Panc1 (cell line): ENCODE measurements around the gene PSMC6.

Experiments
- POLR2AphosphoS5 ChIP-seq: IDR thresholded peaks from 2 replicates; pipeline ENCODE4 v1.6.1; 2012; ENCODE audit warnings: mild to moderate bottlenecking, low read depth, low read length, moderate library complexity
- SIN3A ChIP-seq: IDR thresholded peaks from 2 replicates; pipeline ENCODE4 v1.6.1; 2012; ENCODE audit warnings: low read depth, mild to moderate bottlenecking, low read length, moderate library complexity, borderline replicate concordance; ENCODE audit not compliant: insufficient read depth
- TF ChIP-seq, protein P1 (sequence below): fragments of 450-650 bp; IDR thresholded peaks from 2 replicates; pipeline ENCODE4 v1.5.1; 2017; ENCODE audit warnings: mild to moderate bottlenecking
- TF ChIP-seq, protein P2 (sequence below), 2 experiments: IDR thresholded peaks; 2 replicates each; pipeline ENCODE4 v1.6.1; 2011 to 2012; ENCODE audit warnings: low read depth in 2 of 2, control low read depth in 1 of 2, low read length in 1 of 2, mild to moderate bottlenecking in 1 of 2, moderate library complexity in 1 of 2; ENCODE audit not compliant: insufficient read depth in 1 of 2

- TF ChIP-seq, protein P1, sequence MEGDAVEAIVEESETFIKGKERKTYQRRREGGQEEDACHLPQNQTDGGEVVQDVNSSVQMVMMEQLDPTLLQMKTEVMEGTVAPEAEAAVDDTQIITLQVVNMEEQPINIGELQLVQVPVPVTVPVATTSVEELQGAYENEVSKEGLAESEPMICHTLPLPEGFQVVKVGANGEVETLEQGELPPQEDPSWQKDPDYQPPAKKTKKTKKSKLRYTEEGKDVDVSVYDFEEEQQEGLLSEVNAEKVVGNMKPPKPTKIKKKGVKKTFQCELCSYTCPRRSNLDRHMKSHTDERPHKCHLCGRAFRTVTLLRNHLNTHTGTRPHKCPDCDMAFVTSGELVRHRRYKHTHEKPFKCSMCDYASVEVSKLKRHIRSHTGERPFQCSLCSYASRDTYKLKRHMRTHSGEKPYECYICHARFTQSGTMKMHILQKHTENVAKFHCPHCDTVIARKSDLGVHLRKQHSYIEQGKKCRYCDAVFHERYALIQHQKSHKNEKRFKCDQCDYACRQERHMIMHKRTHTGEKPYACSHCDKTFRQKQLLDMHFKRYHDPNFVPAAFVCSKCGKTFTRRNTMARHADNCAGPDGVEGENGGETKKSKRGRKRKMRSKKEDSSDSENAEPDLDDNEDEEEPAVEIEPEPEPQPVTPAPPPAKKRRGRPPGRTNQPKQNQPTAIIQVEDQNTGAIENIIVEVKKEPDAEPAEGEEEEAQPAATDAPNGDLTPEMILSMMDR: no peak
- TF ChIP-seq POLR2AphosphoS5: no peak
- TF ChIP-seq, protein P2, sequence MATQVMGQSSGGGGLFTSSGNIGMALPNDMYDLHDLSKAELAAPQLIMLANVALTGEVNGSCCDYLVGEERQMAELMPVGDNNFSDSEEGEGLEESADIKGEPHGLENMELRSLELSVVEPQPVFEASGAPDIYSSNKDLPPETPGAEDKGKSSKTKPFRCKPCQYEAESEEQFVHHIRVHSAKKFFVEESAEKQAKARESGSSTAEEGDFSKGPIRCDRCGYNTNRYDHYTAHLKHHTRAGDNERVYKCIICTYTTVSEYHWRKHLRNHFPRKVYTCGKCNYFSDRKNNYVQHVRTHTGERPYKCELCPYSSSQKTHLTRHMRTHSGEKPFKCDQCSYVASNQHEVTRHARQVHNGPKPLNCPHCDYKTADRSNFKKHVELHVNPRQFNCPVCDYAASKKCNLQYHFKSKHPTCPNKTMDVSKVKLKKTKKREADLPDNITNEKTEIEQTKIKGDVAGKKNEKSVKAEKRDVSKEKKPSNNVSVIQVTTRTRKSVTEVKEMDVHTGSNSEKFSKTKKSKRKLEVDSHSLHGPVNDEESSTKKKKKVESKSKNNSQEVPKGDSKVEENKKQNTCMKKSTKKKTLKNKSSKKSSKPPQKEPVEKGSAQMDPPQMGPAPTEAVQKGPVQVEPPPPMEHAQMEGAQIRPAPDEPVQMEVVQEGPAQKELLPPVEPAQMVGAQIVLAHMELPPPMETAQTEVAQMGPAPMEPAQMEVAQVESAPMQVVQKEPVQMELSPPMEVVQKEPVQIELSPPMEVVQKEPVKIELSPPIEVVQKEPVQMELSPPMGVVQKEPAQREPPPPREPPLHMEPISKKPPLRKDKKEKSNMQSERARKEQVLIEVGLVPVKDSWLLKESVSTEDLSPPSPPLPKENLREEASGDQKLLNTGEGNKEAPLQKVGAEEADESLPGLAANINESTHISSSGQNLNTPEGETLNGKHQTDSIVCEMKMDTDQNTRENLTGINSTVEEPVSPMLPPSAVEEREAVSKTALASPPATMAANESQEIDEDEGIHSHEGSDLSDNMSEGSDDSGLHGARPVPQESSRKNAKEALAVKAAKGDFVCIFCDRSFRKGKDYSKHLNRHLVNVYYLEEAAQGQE (IDR thresholded peaks at IDR 0.05; ENCODE audit: insufficient read depth in 1 of 2, low read depth in 2 of 2, low read length in 1 of 2): no peak
- no peak for TF ChIP-seq SIN3A
Observed at GRCh38 chr14:52703225-52703624, 3.8 kb upstream of the PSMC6 start.
